Measurements from ENCODE around the gene PAPPA. TPM values are rescaled to one million over a fixed set of nuclear protein-coding genes. Genes with fewer than 3 reads are reported as not detected.

Gene PAPPA
- total and polyA plus RNA-seq, 2 of the 8 experiments (the other 6 are each of a cell fraction or from before 2014, with no cell fraction given), result 0.18 to 0.63 TPM

GRCh38 chr9:116447934-116448333, 294.3 kb downstream of the PAPPA start:
- ChIA-PET CTCF (ENCODE audit: partially characterized antibody) (interaction anchor here (0.6 to 1.6 kb wide), 4 partner anchors 24 to 298 kb away, joined by 3 to 5 read pairs (median 4); no protein-coding TSS in a partner anchor), POLR2A (ENCODE audit: partially characterized antibody) (no interaction called here)
- H3K79me2 ChIP-seq (ENCODE audit: control insufficient read depth in 1 of 2, insufficient read depth in 2 of 2, low read length in 2 of 2), result no peaks in the 10 kb centered on the region
- H3K4me2 ChIP-seq (ENCODE audit: insufficient read depth in 1 of 2, low read depth in 2 of 2, low read length in 2 of 2), result no peak overlapping the region
- no peaks in the 10 kb centered on the region for H3K27me3 ChIP-seq (replicated peaks in 1 of 4; ENCODE audit: control insufficient read depth in 3 of 4, extremely low read depth in 1 of 4, insufficient read depth in 3 of 4, low read length in 3 of 4)
- no peak overlapping the region for H2AFZ ChIP-seq (ENCODE audit: low read length)
- H3K79me1 ChIP-seq (ENCODE audit: low read depth, low read length), result no peaks in the 10 kb centered on the region
- no peaks in the 10 kb centered on the region; a peak in 1 of 8 replicates for H3K36me3 ChIP-seq (ENCODE audit: control insufficient read depth in 2 of 4, insufficient read depth in 4 of 4, low read length in 3 of 4)
- no peak overlapping the region for H2AK5ac ChIP-seq (ENCODE audit: low read depth, low read length)
- no peak overlapping the region for H2BK12ac ChIP-seq (ENCODE audit: low read depth, low read length)
- H3K9me3 ChIP-seq (ENCODE audit: insufficient read depth in 2 of 2, low read depth in 1 of 2, low read length in 1 of 2), result no peaks in the 10 kb centered on the region
- H3K56ac ChIP-seq (replicated peaks; ENCODE audit: insufficient read length, low read depth, low read length), result no peak overlapping the region
- no peak overlapping the region for H2BK20ac ChIP-seq (ENCODE audit: low read length)
- H3K23ac ChIP-seq (ENCODE audit: insufficient read length), result no peak overlapping the region
- H3K4me1 ChIP-seq (replicated peaks in 1 of 4; ENCODE audit: control insufficient read depth in 3 of 4, insufficient read depth in 4 of 4, low read length in 3 of 4), result peaks cover 0 to 3% (median 0%) of the 10 kb centered on the region in 4 experiments; a peak in 1 of 7 replicates
- H4K91ac ChIP-seq (replicated peaks; ENCODE audit: insufficient read length, low read length), result no peak overlapping the region
- FAIRE-seq, result no peak
- H3K4me3 ChIP-seq (ENCODE audit: extremely low read depth in 1 of 4, insufficient read depth in 2 of 4, low read depth in 3 of 4, low read length in 4 of 4), result no peak overlapping the region
- H2BK15ac ChIP-seq (ENCODE audit: low read length), result no peak overlapping the region
- H3K4ac ChIP-seq (replicated peaks; ENCODE audit: insufficient read length, low read depth, low read length), result no peak overlapping the region
- 86% methylated on average over 6 of the region's 6 CpGs; no CpG with 5 or more reads in 1 of the 2 experiments for WGBS, 2 experiments (ENCODE audit: extremely low coverage in 1 of 2, insufficient coverage in 1 of 2, insufficient read length in 1 of 2, insufficient replicate concordance in 2 of 2, low coverage in 1 of 2, low lambda C conversion rate in 2 of 2, missing lambda C conversion rate in 1 of 2)
- H4K5ac ChIP-seq (ENCODE audit: insufficient read length, low read depth, low read length), result no peak overlapping the region
- no peak overlapping the region for H3K14ac ChIP-seq (ENCODE audit: insufficient read length)
- no peak for DNase-seq (ENCODE audit: low read depth in 1 of 2, low spot score in 2 of 2)
- H4K8ac ChIP-seq (ENCODE audit: extremely low read depth, insufficient read depth, low read length), result no peak overlapping the region
- H3K18ac ChIP-seq (ENCODE audit: extremely low read depth, low read length), result no peak overlapping the region
- no peak overlapping the region for H3K27ac ChIP-seq (ENCODE audit: low read depth, low read length)
- TF ChIP-seq KDM5A (IDR thresholded peaks at IDR 0.05; ENCODE audit: low read length) (no peak), NANOG (IDR thresholded peaks at IDR 0.05; ENCODE audit: insufficient read depth, low read depth, low read length, poor library complexity, severe bottlenecking) (no peak), POU5F1 (IDR thresholded peaks at IDR 0.05; ENCODE audit: low read depth, low read length) (no peak)
- no peak overlapping the region for H2BK120ac ChIP-seq (replicated peaks; ENCODE audit: low read depth, low read length)
- no peaks in the 10 kb centered on the region for H3K23me2 ChIP-seq (ENCODE audit: low read depth, low read length)
- H3K9ac ChIP-seq (replicated peaks in 1 of 4; ENCODE audit: extremely low read depth in 1 of 4, low read depth in 3 of 4, low read length in 3 of 4), result no peak overlapping the region
- H4K20me1 ChIP-seq (replicated peaks in 1 of 2; ENCODE audit: control insufficient read depth in 1 of 2, insufficient read depth in 2 of 2, low read length in 2 of 2), result no peaks in the 10 kb centered on the region
- H2BK5ac ChIP-seq (ENCODE audit: low read depth, low read length), result no peak overlapping the region

Measured in H1 (cell line).